GM23338 (cell line): ENCODE measurements around the gene DHRS7B. TPM values are rescaled to one million over a fixed set of nuclear protein-coding genes. Genes with fewer than 3 reads are reported as not detected.

ENCODE experiments used
- ATAC-seq: fragments of 200-7000 bp; cut with Tn5 transposase; 3 replicates; pipeline ENCODE4 v1.9.1; 2020
- DNase-seq: peaks from one replicate; pipeline ENCODE4 v3.0.0-alpha.2; 2015; ENCODE audit warnings: low spot score
- H2AFZ ChIP-seq: fragments of 200-600 bp; sonication (generic); 2 replicates; pipeline ENCODE4 v1.8.0; 2016; ENCODE audit warnings: antibody characterized with exemption, mild to moderate bottlenecking, moderate library complexity
- H3F3A ChIP-seq: fragments of 200-600 bp; sonication (generic); replicated peaks from 2 replicates; pipeline ENCODE4 v1.8.0; 2017; ENCODE audit warnings: antibody characterized with exemption, mixed run types, low read depth
- H3K27ac ChIP-seq: fragments of 200-600 bp; sonication (generic); 2 replicates; pipeline ENCODE4 v1.6.1; 2016; ENCODE audit warnings: low read depth
- H3K27me3 ChIP-seq: fragments of 200-600 bp; sonication (generic); 2 replicates; pipeline ENCODE4 v1.8.0; 2016; ENCODE audit warnings: mild to moderate bottlenecking, mixed run types, moderate library complexity; ENCODE audit not compliant: insufficient read depth
- H3K36me3 ChIP-seq: fragments of 200-600 bp; sonication (generic); 2 replicates; pipeline ENCODE4 v1.8.0; 2016; ENCODE audit warnings: mild to moderate bottlenecking; ENCODE audit not compliant: insufficient read depth
- H3K4me1 ChIP-seq: fragments of 200-600 bp; sonication (generic); 2 replicates; pipeline ENCODE4 v1.8.0; 2016; ENCODE audit warnings: mild to moderate bottlenecking, moderate library complexity; ENCODE audit not compliant: insufficient read depth
- H3K4me2 ChIP-seq: fragments of 200-600 bp; sonication (generic); 2 replicates; pipeline ENCODE4 v1.7.1; 2017; ENCODE audit warnings: mixed run types
- H3K4me3 ChIP-seq: fragments of 200-600 bp; sonication (generic); 2 replicates; pipeline ENCODE4 v1.6.1; 2016; ENCODE audit warnings: mixed run types
- H3K79me2 ChIP-seq: fragments of 200-600 bp; sonication (generic); replicated peaks from 2 replicates; pipeline ENCODE4 v1.8.0; 2017; ENCODE audit warnings: mild to moderate bottlenecking; ENCODE audit not compliant: insufficient read depth
- H3K9me2 ChIP-seq: fragments of 200-600 bp; sonication (generic); 2 replicates; pipeline ENCODE4 v1.8.0; 2017; ENCODE audit not compliant: insufficient read depth
- H4K20me1 ChIP-seq: fragments of 200-600 bp; sonication (generic); replicated peaks from 2 replicates; pipeline ENCODE4 v1.8.0; 2017; ENCODE audit warnings: mild to moderate bottlenecking; ENCODE audit not compliant: insufficient read depth
- H3K27ac Mint-ChIP-seq: 2 replicates; pipeline ENCODE4 v1.8.0; 2020; ENCODE audit warnings: inconsistent platforms, mild to moderate bottlenecking, moderate library complexity, mixed read lengths
- H3K27me3 Mint-ChIP-seq: 3 replicates; pipeline ENCODE4 v1.8.0; 2022; ENCODE audit warnings: low read depth, mild to moderate bottlenecking, moderate library complexity, mixed read lengths, inconsistent platforms; ENCODE audit not compliant: insufficient read depth, poor library complexity
- H3K36me3 Mint-ChIP-seq: 3 replicates; pipeline ENCODE4 v1.8.0; 2021; ENCODE audit warnings: low read depth, mild to moderate bottlenecking, inconsistent platforms, moderate library complexity, mixed read lengths
- H3K4me1 Mint-ChIP-seq: 3 replicates; pipeline ENCODE4 v1.8.0; 2020; ENCODE audit warnings: mild to moderate bottlenecking, inconsistent platforms, mixed read lengths
- H3K4me3 Mint-ChIP-seq: 3 replicates; pipeline ENCODE4 v1.8.0; 2021; ENCODE audit warnings: moderate library complexity, mild to moderate bottlenecking, inconsistent platforms, mixed read lengths
- H3K9me3 Mint-ChIP-seq: 3 replicates; pipeline ENCODE4 v1.8.0; 2020; ENCODE audit warnings: moderate library complexity, mild to moderate bottlenecking, inconsistent platforms, mixed read lengths
- CREB1 ChIP-seq: fragments of 250-450 bp; sonication (Bioruptor Pico); IDR thresholded peaks from 2 replicates; pipeline ENCODE4 v1.5.0; 2020; ENCODE audit warnings: low read depth, mild to moderate bottlenecking, moderate library complexity
- EZH2phosphoT487 ChIP-seq: fragments of 200-600 bp; sonication (generic); IDR thresholded peaks from one replicate; pipeline ENCODE4 v1.8.1; 2018; ENCODE audit warnings: antibody characterized with exemption; ENCODE audit not compliant: unreplicated experiment
- JUNB ChIP-seq: IDR thresholded peaks from one replicate; pipeline ENCODE4 v1.6.1; 2016; ENCODE audit warnings: antibody characterized with exemption; ENCODE audit not compliant: unreplicated experiment
- NANOG ChIP-seq: IDR thresholded peaks from 2 replicates; pipeline ENCODE4 v1.6.1; 2016; ENCODE audit warnings: antibody characterized with exemption, borderline replicate concordance
- ZNF331 ChIP-seq: fragments of 250-450 bp; sonication (Bioruptor Pico); IDR thresholded peaks from 2 replicates; pipeline ENCODE4 v1.5.0; 2020; ENCODE audit warnings: low read depth, mild to moderate bottlenecking, moderate library complexity
- polyA plus RNA-seq: library from polyadenylated mRNA; unstranded; fragments of >200 nt; fragmentation: Nextera tagmentation; extraction: Ambion mirVana; gene quantifications from 2 replicates; pipeline ENCODE4 v1.2.1, GENCODE V29; 2016
- total RNA-seq: library from RNA; depleted of rRNA; stranded (reverse); fragments of >200 nt; shearing (Covaris generic); gene quantifications from 2 replicates; pipeline ENCODE4 v1.2.3, GENCODE V29; 2014
- TF ChIP-seq, protein P1 (sequence below), 2 experiments: fragments of 200-600 bp in 1 of 2; sonication (generic) in 1 of 2; conservative IDR thresholded peaks; 2 replicates each; pipeline versions ENCODE4 v1.5.1 to v1.6.1; 2016 to 2017; ENCODE audit warnings: antibody characterized with exemption in 2 of 2, low read depth in 2 of 2, mild to moderate bottlenecking in 2 of 2, moderate library complexity in 1 of 2
- TF ChIP-seq, protein P2 (sequence below): fragments of 250-450 bp; sonication (Bioruptor Pico); IDR thresholded peaks from 2 replicates; pipeline ENCODE4 v1.5.0; 2020; ENCODE audit warnings: mild to moderate bottlenecking, moderate library complexity
- TF ChIP-seq, protein P3 (sequence below): IDR thresholded peaks from one replicate; pipeline ENCODE4 v1.6.1; 2018; ENCODE audit warnings: antibody characterized with exemption; ENCODE audit not compliant: unreplicated experiment

DHRS7B gene
- total and polyA plus RNA-seq, 2 experiments from 2014 or later: 26.6 to 27.9 TPM

DNA sequence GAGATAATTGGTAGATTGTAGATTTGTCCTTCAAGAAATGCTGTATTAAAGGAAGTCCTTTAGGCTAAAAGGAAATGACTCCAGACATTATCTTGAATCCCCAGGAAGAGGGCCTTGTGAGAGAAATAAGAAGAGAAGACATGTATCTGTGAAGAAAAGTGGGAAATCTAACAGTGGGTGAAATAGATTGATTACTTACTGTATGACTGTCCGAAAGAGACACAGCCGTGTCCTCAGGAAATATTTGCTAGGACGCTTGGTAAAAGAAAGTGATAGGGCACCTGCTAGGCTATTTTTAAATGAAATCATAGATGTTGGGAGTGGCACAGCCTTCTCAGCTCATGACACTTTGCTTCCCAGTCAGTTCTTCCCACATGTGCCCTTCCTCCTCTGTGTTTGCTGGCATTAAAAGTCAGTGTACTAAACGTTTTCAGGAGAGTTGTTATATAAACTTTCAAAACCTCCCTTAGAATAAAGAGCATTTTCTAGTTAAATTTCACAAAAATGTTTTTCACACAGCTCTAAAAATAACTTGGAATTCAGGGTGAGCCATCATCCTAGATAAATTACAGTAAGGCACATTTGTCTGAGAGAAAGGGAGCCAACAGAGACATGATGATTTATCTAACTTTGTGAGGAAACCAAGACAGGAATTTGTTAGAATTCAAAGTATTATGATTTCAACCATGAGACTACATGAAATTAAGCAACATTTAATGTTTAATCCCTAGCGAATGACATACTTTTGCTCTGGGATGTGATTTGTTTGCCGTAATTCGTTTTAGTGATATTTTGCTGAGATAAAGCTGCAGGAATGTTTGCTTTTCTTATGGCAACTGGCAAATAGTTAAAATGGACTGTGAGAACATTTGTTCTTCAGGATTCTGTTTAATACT is 35.0 kb downstream of the DHRS7B start:
- H3K4me3 ChIP-seq: no peak overlapping the region
- no peaks in the 10 kb centered on the region for H3F3A ChIP-seq
- H3K27me3 ChIP-seq: no peaks in the 10 kb centered on the region
- no peaks in the 10 kb centered on the region for H3K36me3 ChIP-seq
- no peak overlapping the region for H2AFZ ChIP-seq
- DNase-seq (no peak), ATAC-seq (no peak)
- no peak for TF ChIP-seq CREB1 (CRISPR knock-in tag)
- TF ChIP-seq, protein P1, sequence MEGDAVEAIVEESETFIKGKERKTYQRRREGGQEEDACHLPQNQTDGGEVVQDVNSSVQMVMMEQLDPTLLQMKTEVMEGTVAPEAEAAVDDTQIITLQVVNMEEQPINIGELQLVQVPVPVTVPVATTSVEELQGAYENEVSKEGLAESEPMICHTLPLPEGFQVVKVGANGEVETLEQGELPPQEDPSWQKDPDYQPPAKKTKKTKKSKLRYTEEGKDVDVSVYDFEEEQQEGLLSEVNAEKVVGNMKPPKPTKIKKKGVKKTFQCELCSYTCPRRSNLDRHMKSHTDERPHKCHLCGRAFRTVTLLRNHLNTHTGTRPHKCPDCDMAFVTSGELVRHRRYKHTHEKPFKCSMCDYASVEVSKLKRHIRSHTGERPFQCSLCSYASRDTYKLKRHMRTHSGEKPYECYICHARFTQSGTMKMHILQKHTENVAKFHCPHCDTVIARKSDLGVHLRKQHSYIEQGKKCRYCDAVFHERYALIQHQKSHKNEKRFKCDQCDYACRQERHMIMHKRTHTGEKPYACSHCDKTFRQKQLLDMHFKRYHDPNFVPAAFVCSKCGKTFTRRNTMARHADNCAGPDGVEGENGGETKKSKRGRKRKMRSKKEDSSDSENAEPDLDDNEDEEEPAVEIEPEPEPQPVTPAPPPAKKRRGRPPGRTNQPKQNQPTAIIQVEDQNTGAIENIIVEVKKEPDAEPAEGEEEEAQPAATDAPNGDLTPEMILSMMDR (conservative IDR thresholded peaks at IDR 0.05; ENCODE audit: low read depth in 2 of 2): no peak
- TF ChIP-seq ZNF331 (CRISPR knock-in tag): no peak
- TF ChIP-seq EZH2phosphoT487: no peak
- Mint-ChIP-seq H3K27me3 (peaks cover 7% of the 10 kb centered on the region), H3K4me1 (no peaks in the 10 kb centered on the region), H3K9me3 (no peaks in the 10 kb centered on the region), H3K27ac (no peak overlapping the region), H3K36me3 (no peaks in the 10 kb centered on the region), H3K4me3 (no peak overlapping the region)
- no peaks in the 10 kb centered on the region for H3K9me2 ChIP-seq
- no peaks in the 10 kb centered on the region for H3K4me1 ChIP-seq
- H3K4me2 ChIP-seq: no peak overlapping the region
- H3K27ac ChIP-seq: no peak overlapping the region
- H4K20me1 ChIP-seq: peaks cover 6% of the 10 kb centered on the region; the same call in 1 of the 2 replicates
- H3K79me2 ChIP-seq: no peaks in the 10 kb centered on the region

DNA sequence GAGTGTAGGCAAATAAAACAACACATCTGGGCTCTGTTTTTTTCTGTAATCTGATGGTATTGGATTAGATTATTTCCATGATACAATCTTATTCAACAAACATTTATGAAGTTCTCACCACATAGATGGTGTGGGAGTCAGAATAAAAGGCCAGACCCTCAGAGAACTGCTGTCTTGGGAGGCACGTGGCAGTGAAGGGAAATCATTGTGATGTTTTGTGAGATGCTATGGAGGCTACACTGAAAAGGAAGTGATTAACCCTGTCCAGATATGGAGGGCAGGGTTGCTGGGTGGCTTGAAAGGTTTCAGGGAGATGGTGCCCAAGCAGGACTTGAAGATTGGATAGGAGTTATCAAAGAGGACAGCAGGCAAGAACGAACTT is 35.6 kb downstream of the DHRS7B start:
- Mint-ChIP-seq H3K36me3 (no peaks in the 10 kb centered on the region), H3K27me3 (peaks cover 7% of the 10 kb centered on the region), H3K4me3 (no peak overlapping the region), H3K9me3 (no peaks in the 10 kb centered on the region), H3K27ac (no peak overlapping the region), H3K4me1 (no peaks in the 10 kb centered on the region)
- no peaks in the 10 kb centered on the region for H3F3A ChIP-seq
- H4K20me1 ChIP-seq: peaks cover 6% of the 10 kb centered on the region; the same call in 1 of the 2 replicates
- no peaks in the 10 kb centered on the region for H3K36me3 ChIP-seq
- H3K79me2 ChIP-seq: no peaks in the 10 kb centered on the region
- no peaks in the 10 kb centered on the region for H3K27me3 ChIP-seq
- H3K9me2 ChIP-seq: no peaks in the 10 kb centered on the region
- H3K27ac ChIP-seq: no peak overlapping the region
- ATAC-seq: no peak
- no peak overlapping the region for H2AFZ ChIP-seq
- H3K4me2 ChIP-seq: no peak overlapping the region
- no peaks in the 10 kb centered on the region for H3K4me1 ChIP-seq
- H3K4me3 ChIP-seq: no peak overlapping the region
- DNase-seq: no peak
- TF ChIP-seq NANOG (no peak), JUNB (no peak)
- TF ChIP-seq, protein P2, sequence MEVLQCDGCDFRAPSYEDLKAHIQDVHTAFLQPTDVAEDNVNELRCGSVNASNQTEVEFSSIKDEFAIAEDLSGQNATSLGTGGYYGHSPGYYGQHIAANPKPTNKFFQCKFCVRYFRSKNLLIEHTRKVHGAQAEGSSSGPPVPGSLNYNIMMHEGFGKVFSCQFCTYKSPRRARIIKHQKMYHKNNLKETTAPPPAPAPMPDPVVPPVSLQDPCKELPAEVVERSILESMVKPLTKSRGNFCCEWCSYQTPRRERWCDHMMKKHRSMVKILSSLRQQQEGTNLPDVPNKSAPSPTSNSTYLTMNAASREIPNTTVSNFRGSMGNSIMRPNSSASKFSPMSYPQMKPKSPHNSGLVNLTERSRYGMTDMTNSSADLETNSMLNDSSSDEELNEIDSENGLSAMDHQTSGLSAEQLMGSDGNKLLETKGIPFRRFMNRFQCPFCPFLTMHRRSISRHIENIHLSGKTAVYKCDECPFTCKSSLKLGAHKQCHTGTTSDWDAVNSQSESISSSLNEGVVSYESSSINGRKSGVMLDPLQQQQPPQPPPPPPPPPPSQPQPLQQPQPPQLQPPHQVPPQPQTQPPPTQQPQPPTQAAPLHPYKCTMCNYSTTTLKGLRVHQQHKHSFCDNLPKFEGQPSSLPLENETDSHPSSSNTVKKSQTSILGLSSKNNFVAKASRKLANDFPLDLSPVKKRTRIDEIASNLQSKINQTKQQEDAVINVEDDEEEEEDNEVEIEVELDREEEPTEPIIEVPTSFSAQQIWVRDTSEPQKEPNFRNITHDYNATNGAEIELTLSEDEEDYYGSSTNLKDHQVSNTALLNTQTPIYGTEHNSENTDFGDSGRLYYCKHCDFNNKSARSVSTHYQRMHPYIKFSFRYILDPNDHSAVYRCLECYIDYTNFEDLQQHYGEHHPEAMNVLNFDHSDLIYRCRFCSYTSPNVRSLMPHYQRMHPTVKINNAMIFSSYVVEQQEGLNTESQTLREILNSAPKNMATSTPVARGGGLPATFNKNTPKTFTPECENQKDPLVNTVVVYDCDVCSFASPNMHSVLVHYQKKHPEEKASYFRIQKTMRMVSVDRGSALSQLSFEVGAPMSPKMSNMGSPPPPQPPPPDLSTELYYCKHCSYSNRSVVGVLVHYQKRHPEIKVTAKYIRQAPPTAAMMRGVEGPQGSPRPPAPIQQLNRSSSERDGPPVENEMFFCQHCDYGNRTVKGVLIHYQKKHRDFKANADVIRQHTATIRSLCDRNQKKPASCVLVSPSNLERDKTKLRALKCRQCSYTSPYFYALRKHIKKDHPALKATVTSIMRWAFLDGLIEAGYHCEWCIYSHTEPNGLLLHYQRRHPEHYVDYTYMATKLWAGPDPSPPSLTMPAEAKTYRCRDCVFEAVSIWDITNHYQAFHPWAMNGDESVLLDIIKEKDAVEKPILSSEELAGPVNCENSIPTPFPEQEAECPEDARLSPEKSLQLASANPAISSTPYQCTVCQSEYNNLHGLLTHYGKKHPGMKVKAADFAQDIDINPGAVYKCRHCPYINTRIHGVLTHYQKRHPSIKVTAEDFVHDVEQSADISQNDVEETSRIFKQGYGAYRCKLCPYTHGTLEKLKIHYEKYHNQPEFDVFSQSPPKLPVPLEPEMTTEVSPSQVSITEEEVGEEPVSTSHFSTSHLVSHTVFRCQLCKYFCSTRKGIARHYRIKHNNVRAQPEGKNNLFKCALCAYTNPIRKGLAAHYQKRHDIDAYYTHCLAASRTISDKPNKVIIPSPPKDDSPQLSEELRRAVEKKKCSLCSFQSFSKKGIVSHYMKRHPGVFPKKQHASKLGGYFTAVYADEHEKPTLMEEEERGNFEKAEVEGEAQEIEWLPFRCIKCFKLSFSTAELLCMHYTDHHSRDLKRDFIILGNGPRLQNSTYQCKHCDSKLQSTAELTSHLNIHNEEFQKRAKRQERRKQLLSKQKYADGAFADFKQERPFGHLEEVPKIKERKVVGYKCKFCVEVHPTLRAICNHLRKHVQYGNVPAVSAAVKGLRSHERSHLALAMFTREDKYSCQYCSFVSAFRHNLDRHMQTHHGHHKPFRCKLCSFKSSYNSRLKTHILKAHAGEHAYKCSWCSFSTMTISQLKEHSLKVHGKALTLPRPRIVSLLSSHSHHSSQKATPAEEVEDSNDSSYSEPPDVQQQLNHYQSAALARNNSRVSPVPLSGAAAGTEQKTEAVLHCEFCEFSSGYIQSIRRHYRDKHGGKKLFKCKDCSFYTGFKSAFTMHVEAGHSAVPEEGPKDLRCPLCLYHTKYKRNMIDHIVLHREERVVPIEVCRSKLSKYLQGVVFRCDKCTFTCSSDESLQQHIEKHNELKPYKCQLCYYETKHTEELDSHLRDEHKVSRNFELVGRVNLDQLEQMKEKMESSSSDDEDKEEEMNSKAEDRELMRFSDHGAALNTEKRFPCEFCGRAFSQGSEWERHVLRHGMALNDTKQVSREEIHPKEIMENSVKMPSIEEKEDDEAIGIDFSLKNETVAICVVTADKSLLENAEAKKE (CRISPR knock-in tag): no peak
- TF ChIP-seq, protein P3, sequence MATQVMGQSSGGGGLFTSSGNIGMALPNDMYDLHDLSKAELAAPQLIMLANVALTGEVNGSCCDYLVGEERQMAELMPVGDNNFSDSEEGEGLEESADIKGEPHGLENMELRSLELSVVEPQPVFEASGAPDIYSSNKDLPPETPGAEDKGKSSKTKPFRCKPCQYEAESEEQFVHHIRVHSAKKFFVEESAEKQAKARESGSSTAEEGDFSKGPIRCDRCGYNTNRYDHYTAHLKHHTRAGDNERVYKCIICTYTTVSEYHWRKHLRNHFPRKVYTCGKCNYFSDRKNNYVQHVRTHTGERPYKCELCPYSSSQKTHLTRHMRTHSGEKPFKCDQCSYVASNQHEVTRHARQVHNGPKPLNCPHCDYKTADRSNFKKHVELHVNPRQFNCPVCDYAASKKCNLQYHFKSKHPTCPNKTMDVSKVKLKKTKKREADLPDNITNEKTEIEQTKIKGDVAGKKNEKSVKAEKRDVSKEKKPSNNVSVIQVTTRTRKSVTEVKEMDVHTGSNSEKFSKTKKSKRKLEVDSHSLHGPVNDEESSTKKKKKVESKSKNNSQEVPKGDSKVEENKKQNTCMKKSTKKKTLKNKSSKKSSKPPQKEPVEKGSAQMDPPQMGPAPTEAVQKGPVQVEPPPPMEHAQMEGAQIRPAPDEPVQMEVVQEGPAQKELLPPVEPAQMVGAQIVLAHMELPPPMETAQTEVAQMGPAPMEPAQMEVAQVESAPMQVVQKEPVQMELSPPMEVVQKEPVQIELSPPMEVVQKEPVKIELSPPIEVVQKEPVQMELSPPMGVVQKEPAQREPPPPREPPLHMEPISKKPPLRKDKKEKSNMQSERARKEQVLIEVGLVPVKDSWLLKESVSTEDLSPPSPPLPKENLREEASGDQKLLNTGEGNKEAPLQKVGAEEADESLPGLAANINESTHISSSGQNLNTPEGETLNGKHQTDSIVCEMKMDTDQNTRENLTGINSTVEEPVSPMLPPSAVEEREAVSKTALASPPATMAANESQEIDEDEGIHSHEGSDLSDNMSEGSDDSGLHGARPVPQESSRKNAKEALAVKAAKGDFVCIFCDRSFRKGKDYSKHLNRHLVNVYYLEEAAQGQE: no peak
